HepG2 (cell line): ENCODE data around the gene MTFR1L. TPM values are rescaled to one million over a fixed set of nuclear protein-coding genes. Genes with fewer than 3 reads are reported as not detected.

Experiments
- ADNP ChIP-seq: sonication (generic); formaldehyde crosslinking; IDR thresholded peaks from 2 replicates; pipeline ENCODE4 v1.4.0; 2020; ENCODE audit warnings: missing genetic modification reagents
- CBX5 ChIP-seq: sonication (generic); formaldehyde crosslinking; IDR thresholded peaks from 2 replicates; pipeline ENCODE4 v1.4.0; 2020; ENCODE audit warnings: missing genetic modification reagents, borderline replicate concordance
- HDAC1 ChIP-seq: sonication (generic); formaldehyde crosslinking; IDR thresholded peaks from 2 replicates; pipeline ENCODE4 v1.5.1; 2020; ENCODE audit warnings: mild to moderate bottlenecking, missing genetic modification reagents
- KMT2A ChIP-seq: sonication (generic); formaldehyde crosslinking; IDR thresholded peaks from 2 replicates; pipeline ENCODE4 v1.4.0; 2020; ENCODE audit warnings: missing genetic modification reagents
- MAZ ChIP-seq, 2 experiments: sonication (generic) in 1 of 2; formaldehyde crosslinking in 1 of 2; IDR thresholded peaks; 2 replicates each; pipeline versions ENCODE4 v1.5.0 to v1.6.1; 2012 to 2020; ENCODE audit warnings: low read depth in 2 of 2, mild to moderate bottlenecking in 2 of 2, borderline replicate concordance in 1 of 2, improper control_type of control experiment in 1 of 2, low read length in 1 of 2, missing genetic modification reagents in 1 of 2, moderate library complexity in 1 of 2
- MED1 ChIP-seq: sonication (generic); formaldehyde crosslinking; IDR thresholded peaks from 2 replicates; pipeline ENCODE4 v1.4.0; 2020; ENCODE audit warnings: missing genetic modification reagents
- MEF2D ChIP-seq: sonication (generic); formaldehyde crosslinking; IDR thresholded peaks from 2 replicates; pipeline ENCODE4 v1.5.1; 2020; ENCODE audit warnings: mild to moderate bottlenecking, missing genetic modification reagents
- NR3C1 ChIP-seq: sonication (generic); formaldehyde crosslinking; IDR thresholded peaks from 2 replicates; pipeline ENCODE4 v1.4.0; 2020; ENCODE audit warnings: missing genetic modification reagents
- RARG ChIP-seq: sonication (generic); formaldehyde crosslinking; IDR thresholded peaks from 2 replicates; pipeline ENCODE4 v1.4.0; 2020; ENCODE audit warnings: low read depth, mild to moderate bottlenecking, missing genetic modification reagents
- SALL2 ChIP-seq: sonication (generic); formaldehyde crosslinking; IDR thresholded peaks from 2 replicates; pipeline ENCODE4 v1.8.1; 2023; ENCODE audit warnings: mild to moderate bottlenecking, missing genetic modification reagents, inconsistent platforms
- SMARCC2 ChIP-seq: fragments of 450-650 bp; IDR thresholded peaks from 2 replicates; pipeline ENCODE4 v1.6.1; 2017; ENCODE audit warnings: antibody characterized with exemption, mild to moderate bottlenecking
- SMYD3 ChIP-seq: sonication (generic); formaldehyde crosslinking; IDR thresholded peaks from 2 replicates; pipeline ENCODE4 v1.8.1; 2023; ENCODE audit warnings: mild to moderate bottlenecking, missing genetic modification reagents
- SPEN ChIP-seq: sonication (generic); formaldehyde crosslinking; IDR thresholded peaks from 2 replicates; pipeline ENCODE4 v1.5.1; 2020; ENCODE audit warnings: low read depth, mild to moderate bottlenecking, missing genetic modification reagents
- TBX3 ChIP-seq: fragments of 450-650 bp; IDR thresholded peaks from 2 replicates; pipeline ENCODE4 v1.6.1; 2017; ENCODE audit warnings: antibody characterized with exemption, mild to moderate bottlenecking, inconsistent platforms, borderline replicate concordance
- ZNF282 ChIP-seq: fragments of 450-650 bp; IDR thresholded peaks from 2 replicates; pipeline ENCODE4 v1.6.1; 2018; ENCODE audit not compliant: partially characterized antibody
- ZNF510 ChIP-seq: sonication (generic); formaldehyde crosslinking; IDR thresholded peaks from 2 replicates; pipeline ENCODE4 v1.4.0; 2020; ENCODE audit warnings: low read depth, mild to moderate bottlenecking, missing genetic modification reagents
- ZNF543 ChIP-seq: sonication (generic); formaldehyde crosslinking; IDR thresholded peaks from 2 replicates; pipeline ENCODE4 v1.4.0; 2020; ENCODE audit warnings: mild to moderate bottlenecking, missing genetic modification reagents
- polyA plus RNA-seq, 8 experiments: library from polyadenylated mRNA; depleted of rRNA in 3 of 8; stranded (reverse) in 7 of 8; unstranded in 1 of 8; fragments of >200 nt; fragmentation: Illumina TruSeq in 4 of 8; extraction: Trizol in 4 of 8; gene quantifications; 2 replicates each; pipeline versions ENCODE4 v1.2.1 to v1.2.3, GENCODE V29; 2011 to 2016; ENCODE audit warnings: low read depth in 4 of 8, missing spikeins in 1 of 8, mixed read lengths in 1 of 8; ENCODE audit not compliant: insufficient read depth in 1 of 8
- total RNA-seq, 5 experiments: library from RNA; depleted of rRNA; stranded (reverse); fragments of >200 nt; fragmentation: Illumina TruSeq; extraction: Trizol; gene quantifications; 2 replicates each; pipeline ENCODE4 v1.2.3, GENCODE V29; 2016; ENCODE audit warnings: low read depth in 1 of 5
- TF ChIP-seq, protein P1 (sequence below): sonication (generic); formaldehyde crosslinking; IDR thresholded peaks from 2 replicates; pipeline ENCODE4 v1.4.0; 2020; ENCODE audit warnings: missing genetic modification reagents
- TF ChIP-seq, protein P2 (sequence below), 2 experiments: fragments of 450-650 bp in 1 of 2; sonication (generic) in 1 of 2; formaldehyde crosslinking in 1 of 2; IDR thresholded peaks; 2 replicates each; pipeline versions ENCODE4 v1.6.1 to v1.8.0; 2016 to 2022; ENCODE audit warnings: antibody characterized with exemption in 1 of 2, mild to moderate bottlenecking in 1 of 2, missing genetic modification reagents in 1 of 2

The MTFR1L gene
- total and polyA plus RNA-seq, 2 of the 13 experiments (the other 11 are each of a cell fraction or from before 2014, with no cell fraction given): 38.0 to 55.7 TPM

GRCh38 chr1:25875154-25875855 lies 55.6 kb downstream of the MTFR1L start, which contains the start of gene PAQR7 (continued):
- peak; percentile 32; the same call in 1 of the 2 replicates for TF ChIP-seq SALL2 (CRISPR knock-in tag)
- TF ChIP-seq TBX3: no peak
- TF ChIP-seq RARG (CRISPR knock-in tag): 0 out of 2 replicates have a peak, but pooled peaks have one; percentile 23
- peak; percentile 82 for TF ChIP-seq HDAC1
- TF ChIP-seq MEF2D: no peak
- no peak for TF ChIP-seq ZNF282
- TF ChIP-seq KMT2A (CRISPR knock-in tag): peak; percentile 38; the same call in 1 of the 2 replicates
- peak; percentile 90; the same call in 1 of the 2 replicates for TF ChIP-seq ZNF543 (CRISPR knock-in tag)
- TF ChIP-seq NR3C1 (CRISPR knock-in tag): no peak
- TF ChIP-seq SMYD3 (CRISPR knock-in tag): 0 out of 2 replicates have a peak, but pooled peaks have one; percentile 43
- 0 out of 2 replicates have a peak, but pooled peaks have one; percentile 1 for TF ChIP-seq CBX5 (CRISPR knock-in tag)
- peak; percentile 70; the same call in 1 of the 2 replicates for TF ChIP-seq SPEN (CRISPR knock-in tag)
- TF ChIP-seq ADNP (CRISPR knock-in tag): no peak
- TF ChIP-seq, protein P1, sequence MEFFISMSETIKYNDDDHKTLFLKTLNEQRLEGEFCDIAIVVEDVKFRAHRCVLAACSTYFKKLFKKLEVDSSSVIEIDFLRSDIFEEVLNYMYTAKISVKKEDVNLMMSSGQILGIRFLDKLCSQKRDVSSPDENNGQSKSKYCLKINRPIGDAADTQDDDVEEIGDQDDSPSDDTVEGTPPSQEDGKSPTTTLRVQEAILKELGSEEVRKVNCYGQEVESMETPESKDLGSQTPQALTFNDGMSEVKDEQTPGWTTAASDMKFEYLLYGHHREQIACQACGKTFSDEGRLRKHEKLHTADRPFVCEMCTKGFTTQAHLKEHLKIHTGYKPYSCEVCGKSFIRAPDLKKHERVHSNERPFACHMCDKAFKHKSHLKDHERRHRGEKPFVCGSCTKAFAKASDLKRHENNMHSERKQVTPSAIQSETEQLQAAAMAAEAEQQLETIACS (CRISPR knock-in tag): no peak
- peak; percentile 28; the same call in 1 of the 2 replicates for TF ChIP-seq MAZ (IDR thresholded peaks at IDR 0.05; ENCODE audit: borderline replicate concordance, low read depth, low read length)
- TF ChIP-seq MAZ (CRISPR knock-in tag; IDR thresholded peaks at IDR 0.05; ENCODE audit: low read depth): peak; percentile 94
- TF ChIP-seq ZNF510 (CRISPR knock-in tag): peak; percentile 75; the same call in 1 of the 2 replicates
- TF ChIP-seq SMARCC2: no peak
- TF ChIP-seq, protein P2, sequence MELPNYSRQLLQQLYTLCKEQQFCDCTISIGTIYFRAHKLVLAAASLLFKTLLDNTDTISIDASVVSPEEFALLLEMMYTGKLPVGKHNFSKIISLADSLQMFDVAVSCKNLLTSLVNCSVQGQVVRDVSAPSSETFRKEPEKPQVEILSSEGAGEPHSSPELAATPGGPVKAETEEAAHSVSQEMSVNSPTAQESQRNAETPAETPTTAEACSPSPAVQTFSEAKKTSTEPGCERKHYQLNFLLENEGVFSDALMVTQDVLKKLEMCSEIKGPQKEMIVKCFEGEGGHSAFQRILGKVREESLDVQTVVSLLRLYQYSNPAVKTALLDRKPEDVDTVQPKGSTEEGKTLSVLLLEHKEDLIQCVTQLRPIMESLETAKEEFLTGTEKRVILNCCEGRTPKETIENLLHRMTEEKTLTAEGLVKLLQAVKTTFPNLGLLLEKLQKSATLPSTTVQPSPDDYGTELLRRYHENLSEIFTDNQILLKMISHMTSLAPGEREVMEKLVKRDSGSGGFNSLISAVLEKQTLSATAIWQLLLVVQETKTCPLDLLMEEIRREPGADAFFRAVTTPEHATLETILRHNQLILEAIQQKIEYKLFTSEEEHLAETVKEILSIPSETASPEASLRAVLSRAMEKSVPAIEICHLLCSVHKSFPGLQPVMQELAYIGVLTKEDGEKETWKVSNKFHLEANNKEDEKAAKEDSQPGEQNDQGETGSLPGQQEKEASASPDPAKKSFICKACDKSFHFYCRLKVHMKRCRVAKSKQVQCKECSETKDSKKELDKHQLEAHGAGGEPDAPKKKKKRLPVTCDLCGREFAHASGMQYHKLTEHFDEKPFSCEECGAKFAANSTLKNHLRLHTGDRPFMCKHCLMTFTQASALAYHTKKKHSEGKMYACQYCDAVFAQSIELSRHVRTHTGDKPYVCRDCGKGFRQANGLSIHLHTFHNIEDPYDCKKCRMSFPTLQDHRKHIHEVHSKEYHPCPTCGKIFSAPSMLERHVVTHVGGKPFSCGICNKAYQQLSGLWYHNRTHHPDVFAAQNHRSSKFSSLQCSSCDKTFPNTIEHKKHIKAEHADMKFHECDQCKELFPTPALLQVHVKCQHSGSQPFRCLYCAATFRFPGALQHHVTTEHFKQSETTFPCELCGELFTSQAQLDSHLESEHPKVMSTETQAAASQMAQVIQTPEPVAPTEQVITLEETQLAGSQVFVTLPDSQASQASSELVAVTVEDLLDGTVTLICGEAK (IDR thresholded peaks at IDR 0.05): no peak
- TF ChIP-seq, protein P2 (CRISPR knock-in tag; IDR thresholded peaks at IDR 0.05): peak; percentile 56; the same call in 1 of the 2 replicates
- TF ChIP-seq MED1 (CRISPR knock-in tag): peak; percentile 71
